HEK293 (cell line): ENCODE data around the gene SLA2.

Experiments used
- GLI2 ChIP-seq: fragments of 450-650 bp; formaldehyde crosslinking; IDR thresholded peaks from 2 replicates; pipeline ENCODE4; 2017; ENCODE audit warnings: missing biosample characterization, missing genetic modification characterization, low read depth, borderline replicate concordance
- GLIS1 ChIP-seq: fragments of 450-650 bp; formaldehyde crosslinking; IDR thresholded peaks from 2 replicates; pipeline ENCODE4 v1.5.1; 2016; ENCODE audit warnings: missing biosample characterization, missing genetic modification characterization
- REPIN1 ChIP-seq: fragments of 450-650 bp; formaldehyde crosslinking; IDR thresholded peaks from 2 replicates; pipeline ENCODE4 v1.5.1; 2017; ENCODE audit warnings: missing biosample characterization, missing genetic modification characterization, low read depth
- SETDB1 ChIP-seq: IDR thresholded peaks from one replicate; pipeline ENCODE4 v1.6.1; 2017; ENCODE audit warnings: mild to moderate bottlenecking, low read length, moderate library complexity, mixed read lengths; ENCODE audit not compliant: insufficient read length
- ZBTB21 ChIP-seq: fragments of 450-650 bp; formaldehyde crosslinking; IDR thresholded peaks from 2 replicates; pipeline ENCODE4 v1.5.1; 2017; ENCODE audit warnings: missing biosample characterization, missing genetic modification characterization
- ZFHX2 ChIP-seq: fragments of 450-650 bp; formaldehyde crosslinking; conservative IDR thresholded peaks from 2 replicates; pipeline ENCODE4 v1.5.1; 2016; ENCODE audit warnings: missing biosample characterization, missing genetic modification characterization
- ZIC2 ChIP-seq: fragments of 450-650 bp; formaldehyde crosslinking; IDR thresholded peaks from 2 replicates; pipeline ENCODE4 v1.5.1; 2016; ENCODE audit warnings: missing biosample characterization, missing genetic modification characterization
- ZNF132 ChIP-seq: fragments of 450-650 bp; formaldehyde crosslinking; IDR thresholded peaks from 2 replicates; pipeline ENCODE4 v1.5.1; 2017; ENCODE audit warnings: missing biosample characterization, missing genetic modification characterization, borderline replicate concordance
- ZNF140 ChIP-seq: fragments of 450-650 bp; formaldehyde crosslinking; IDR thresholded peaks from 2 replicates; pipeline ENCODE4 v1.5.1; 2016; ENCODE audit warnings: missing biosample characterization, missing genetic modification characterization
- ZNF266 ChIP-seq: fragments of 450-650 bp; formaldehyde crosslinking; IDR thresholded peaks from 2 replicates; pipeline ENCODE4 v1.5.1; 2016; ENCODE audit warnings: missing biosample characterization, missing genetic modification characterization, low read depth
- ZNF274 ChIP-seq, 2 experiments: fragments of 200-500 bp in 1 of 2; fragments of 450-650 bp in 1 of 2; sonication (Bioruptor generic) in 1 of 2; formaldehyde crosslinking in 1 of 2; IDR thresholded peaks; 2 replicates each; pipeline versions ENCODE4 v1.5.1 to v1.6.1; 2014 to 2016; ENCODE audit warnings: borderline replicate concordance in 1 of 2, inconsistent platforms in 1 of 2, low read length in 1 of 2, missing biosample characterization in 1 of 2, missing genetic modification characterization in 1 of 2
- ZNF341 ChIP-seq: fragments of 450-650 bp; formaldehyde crosslinking; IDR thresholded peaks from 2 replicates; pipeline ENCODE4; 2016; ENCODE audit warnings: low read depth, missing biosample characterization, missing genetic modification characterization
- ZNF37A ChIP-seq: fragments of 450-650 bp; IDR thresholded peaks from 2 replicates; pipeline ENCODE4 v1.5.1; 2018; ENCODE audit warnings: missing biosample characterization, missing genetic modification characterization
- ZNF501 ChIP-seq: fragments of 450-650 bp; formaldehyde crosslinking; IDR thresholded peaks from 2 replicates; pipeline ENCODE4 v1.5.1; 2016; ENCODE audit warnings: missing biosample characterization, missing genetic modification characterization
- ZNF513 ChIP-seq: fragments of 450-650 bp; IDR thresholded peaks from 2 replicates; pipeline ENCODE4 v1.5.1; 2018; ENCODE audit warnings: missing biosample characterization, missing genetic modification characterization
- ZNF548 ChIP-seq: fragments of 450-650 bp; formaldehyde crosslinking; IDR thresholded peaks from 2 replicates; pipeline ENCODE4 v1.5.1; 2016; ENCODE audit warnings: missing biosample characterization, missing genetic modification characterization
- ZNF558 ChIP-seq: fragments of 450-650 bp; formaldehyde crosslinking; IDR thresholded peaks from 2 replicates; pipeline ENCODE4 v1.5.1; 2016; ENCODE audit warnings: missing biosample characterization, missing genetic modification characterization
- ZNF571 ChIP-seq: fragments of 450-650 bp; formaldehyde crosslinking; IDR thresholded peaks from 2 replicates; pipeline ENCODE4 v1.5.0; 2017; ENCODE audit warnings: missing biosample characterization, missing genetic modification characterization
- ZNF629 ChIP-seq: fragments of 450-650 bp; formaldehyde crosslinking; IDR thresholded peaks from 2 replicates; pipeline ENCODE4 v1.5.1; 2017; ENCODE audit warnings: missing biosample characterization, missing genetic modification characterization
- ZSCAN18 ChIP-seq: fragments of 450-650 bp; formaldehyde crosslinking; IDR thresholded peaks from 2 replicates; pipeline ENCODE4 v1.5.1; 2016; ENCODE audit warnings: missing biosample characterization, missing genetic modification characterization
- TF ChIP-seq, protein P1 (sequence below): fragments of 450-650 bp; formaldehyde crosslinking; IDR thresholded peaks from 2 replicates; pipeline ENCODE4 v1.5.1; 2016; ENCODE audit warnings: missing biosample characterization, missing genetic modification characterization
- TF ChIP-seq, protein P2 (sequence below): fragments of 450-650 bp; formaldehyde crosslinking; conservative IDR thresholded peaks from 2 replicates; pipeline ENCODE4 v1.5.1; 2016; ENCODE audit warnings: low read depth, missing biosample characterization, missing genetic modification characterization
- TF ChIP-seq, protein P3 (sequence below): fragments of 450-650 bp; formaldehyde crosslinking; IDR thresholded peaks from 2 replicates; pipeline ENCODE4 v1.5.1; 2017; ENCODE audit warnings: missing biosample characterization, missing genetic modification characterization
- TF ChIP-seq, protein P4 (sequence below): fragments of 450-650 bp; formaldehyde crosslinking; IDR thresholded peaks from 2 replicates; pipeline ENCODE4 v1.5.1; 2017; ENCODE audit warnings: missing biosample characterization, missing genetic modification characterization
- TF ChIP-seq, protein P5 (sequence below): fragments of 450-650 bp; formaldehyde crosslinking; IDR thresholded peaks from 2 replicates; pipeline ENCODE4 v1.5.1; 2016; ENCODE audit warnings: missing biosample characterization, missing genetic modification characterization

The SLA2 gene

GRCh38 chr20:36584018-36584481 lies 61.9 kb downstream of the SLA2 start (continued):
- TF ChIP-seq, protein P1, sequence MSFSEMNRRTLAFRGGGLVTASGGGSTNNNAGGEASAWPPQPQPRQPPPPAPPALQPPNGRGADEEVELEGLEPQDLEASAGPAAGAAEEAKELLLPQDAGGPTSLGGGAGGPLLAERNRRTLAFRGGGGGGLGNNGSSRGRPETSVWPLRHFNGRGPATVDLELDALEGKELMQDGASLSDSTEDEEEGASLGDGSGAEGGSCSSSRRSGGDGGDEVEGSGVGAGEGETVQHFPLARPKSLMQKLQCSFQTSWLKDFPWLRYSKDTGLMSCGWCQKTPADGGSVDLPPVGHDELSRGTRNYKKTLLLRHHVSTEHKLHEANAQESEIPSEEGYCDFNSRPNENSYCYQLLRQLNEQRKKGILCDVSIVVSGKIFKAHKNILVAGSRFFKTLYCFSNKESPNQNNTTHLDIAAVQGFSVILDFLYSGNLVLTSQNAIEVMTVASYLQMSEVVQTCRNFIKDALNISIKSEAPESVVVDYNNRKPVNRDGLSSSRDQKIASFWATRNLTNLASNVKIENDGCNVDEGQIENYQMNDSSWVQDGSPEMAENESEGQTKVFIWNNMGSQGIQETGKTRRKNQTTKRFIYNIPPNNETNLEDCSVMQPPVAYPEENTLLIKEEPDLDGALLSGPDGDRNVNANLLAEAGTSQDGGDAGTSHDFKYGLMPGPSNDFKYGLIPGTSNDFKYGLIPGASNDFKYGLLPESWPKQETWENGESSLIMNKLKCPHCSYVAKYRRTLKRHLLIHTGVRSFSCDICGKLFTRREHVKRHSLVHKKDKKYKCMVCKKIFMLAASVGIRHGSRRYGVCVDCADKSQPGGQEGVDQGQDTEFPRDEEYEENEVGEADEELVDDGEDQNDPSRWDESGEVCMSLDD (tag by site-specific recombination), result no peak
- TF ChIP-seq ZNF548 (tag by site-specific recombination), result no peak
- no peak for TF ChIP-seq ZSCAN18 (tag by site-specific recombination)
- no peak for TF ChIP-seq ZNF558 (tag by site-specific recombination)
- no peak for TF ChIP-seq SETDB1
- TF ChIP-seq ZNF629 (tag by site-specific recombination), result peak; percentile 88
- no peak for TF ChIP-seq ZNF501
- TF ChIP-seq, protein P2, sequence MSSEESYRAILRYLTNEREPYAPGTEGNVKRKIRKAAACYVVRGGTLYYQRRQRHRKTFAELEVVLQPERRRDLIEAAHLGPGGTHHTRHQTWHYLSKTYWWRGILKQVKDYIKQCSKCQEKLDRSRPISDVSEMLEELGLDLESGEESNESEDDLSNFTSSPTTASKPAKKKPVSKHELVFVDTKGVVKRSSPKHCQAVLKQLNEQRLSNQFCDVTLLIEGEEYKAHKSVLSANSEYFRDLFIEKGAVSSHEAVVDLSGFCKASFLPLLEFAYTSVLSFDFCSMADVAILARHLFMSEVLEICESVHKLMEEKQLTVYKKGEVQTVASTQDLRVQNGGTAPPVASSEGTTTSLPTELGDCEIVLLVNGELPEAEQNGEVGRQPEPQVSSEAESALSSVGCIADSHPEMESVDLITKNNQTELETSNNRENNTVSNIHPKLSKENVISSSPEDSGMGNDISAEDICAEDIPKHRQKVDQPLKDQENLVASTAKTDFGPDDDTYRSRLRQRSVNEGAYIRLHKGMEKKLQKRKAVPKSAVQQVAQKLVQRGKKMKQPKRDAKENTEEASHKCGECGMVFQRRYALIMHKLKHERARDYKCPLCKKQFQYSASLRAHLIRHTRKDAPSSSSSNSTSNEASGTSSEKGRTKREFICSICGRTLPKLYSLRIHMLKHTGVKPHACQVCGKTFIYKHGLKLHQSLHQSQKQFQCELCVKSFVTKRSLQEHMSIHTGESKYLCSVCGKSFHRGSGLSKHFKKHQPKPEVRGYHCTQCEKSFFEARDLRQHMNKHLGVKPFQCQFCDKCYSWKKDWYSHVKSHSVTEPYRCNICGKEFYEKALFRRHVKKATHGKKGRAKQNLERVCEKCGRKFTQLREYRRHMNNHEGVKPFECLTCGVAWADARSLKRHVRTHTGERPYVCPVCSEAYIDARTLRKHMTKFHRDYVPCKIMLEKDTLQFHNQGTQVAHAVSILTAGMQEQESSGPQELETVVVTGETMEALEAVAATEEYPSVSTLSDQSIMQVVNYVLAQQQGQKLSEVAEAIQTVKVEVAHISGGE (tag by site-specific recombination), result no peak
- TF ChIP-seq, protein P3, sequence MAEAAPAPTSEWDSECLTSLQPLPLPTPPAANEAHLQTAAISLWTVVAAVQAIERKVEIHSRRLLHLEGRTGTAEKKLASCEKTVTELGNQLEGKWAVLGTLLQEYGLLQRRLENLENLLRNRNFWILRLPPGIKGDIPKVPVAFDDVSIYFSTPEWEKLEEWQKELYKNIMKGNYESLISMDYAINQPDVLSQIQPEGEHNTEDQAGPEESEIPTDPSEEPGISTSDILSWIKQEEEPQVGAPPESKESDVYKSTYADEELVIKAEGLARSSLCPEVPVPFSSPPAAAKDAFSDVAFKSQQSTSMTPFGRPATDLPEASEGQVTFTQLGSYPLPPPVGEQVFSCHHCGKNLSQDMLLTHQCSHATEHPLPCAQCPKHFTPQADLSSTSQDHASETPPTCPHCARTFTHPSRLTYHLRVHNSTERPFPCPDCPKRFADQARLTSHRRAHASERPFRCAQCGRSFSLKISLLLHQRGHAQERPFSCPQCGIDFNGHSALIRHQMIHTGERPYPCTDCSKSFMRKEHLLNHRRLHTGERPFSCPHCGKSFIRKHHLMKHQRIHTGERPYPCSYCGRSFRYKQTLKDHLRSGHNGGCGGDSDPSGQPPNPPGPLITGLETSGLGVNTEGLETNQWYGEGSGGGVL (tag by site-specific recombination), result 0 out of 2 replicates have a peak, but pooled peaks have one; percentile 27
- no peak for TF ChIP-seq ZFHX2 (tag by site-specific recombination)
- TF ChIP-seq ZNF37A (tag by site-specific recombination), result no peak
- TF ChIP-seq, protein P4, sequence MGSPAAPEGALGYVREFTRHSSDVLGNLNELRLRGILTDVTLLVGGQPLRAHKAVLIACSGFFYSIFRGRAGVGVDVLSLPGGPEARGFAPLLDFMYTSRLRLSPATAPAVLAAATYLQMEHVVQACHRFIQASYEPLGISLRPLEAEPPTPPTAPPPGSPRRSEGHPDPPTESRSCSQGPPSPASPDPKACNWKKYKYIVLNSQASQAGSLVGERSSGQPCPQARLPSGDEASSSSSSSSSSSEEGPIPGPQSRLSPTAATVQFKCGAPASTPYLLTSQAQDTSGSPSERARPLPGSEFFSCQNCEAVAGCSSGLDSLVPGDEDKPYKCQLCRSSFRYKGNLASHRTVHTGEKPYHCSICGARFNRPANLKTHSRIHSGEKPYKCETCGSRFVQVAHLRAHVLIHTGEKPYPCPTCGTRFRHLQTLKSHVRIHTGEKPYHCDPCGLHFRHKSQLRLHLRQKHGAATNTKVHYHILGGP (tag by site-specific recombination), result no peak
- TF ChIP-seq, protein P5, sequence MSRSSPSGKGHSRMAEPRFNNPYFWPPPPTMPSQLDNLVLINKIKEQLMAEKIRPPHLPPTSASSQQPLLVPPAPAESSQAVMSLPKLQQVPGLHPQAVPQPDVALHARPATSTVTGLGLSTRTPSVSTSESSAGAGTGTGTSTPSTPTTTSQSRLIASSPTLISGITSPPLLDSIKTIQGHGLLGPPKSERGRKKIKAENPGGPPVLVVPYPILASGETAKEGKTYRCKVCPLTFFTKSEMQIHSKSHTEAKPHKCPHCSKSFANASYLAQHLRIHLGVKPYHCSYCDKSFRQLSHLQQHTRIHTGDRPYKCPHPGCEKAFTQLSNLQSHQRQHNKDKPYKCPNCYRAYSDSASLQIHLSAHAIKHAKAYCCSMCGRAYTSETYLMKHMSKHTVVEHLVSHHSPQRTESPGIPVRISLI (tag by site-specific recombination), result peak; percentile 64; the same call in 1 of the 2 replicates
- TF ChIP-seq GLIS1 (tag by site-specific recombination), result peak; percentile 47; the same call in 1 of the 2 replicates
- TF ChIP-seq GLI2 (tag by site-specific recombination), result no peak
- no peak for TF ChIP-seq ZIC2 (tag by site-specific recombination)
- TF ChIP-seq ZNF274 (IDR thresholded peaks at IDR 0.05; ENCODE audit: low read length), result no peak
- no peak for TF ChIP-seq ZNF274 (tag by site-specific recombination; IDR thresholded peaks at IDR 0.05; ENCODE audit: borderline replicate concordance)
- TF ChIP-seq ZNF571 (tag by site-specific recombination), result no peak
- no peak for TF ChIP-seq ZNF341 (tag by site-specific recombination)
- no peak for TF ChIP-seq ZNF266 (tag by site-specific recombination)
- no peak for TF ChIP-seq REPIN1 (tag by site-specific recombination)
- no peak for TF ChIP-seq ZNF513 (tag by site-specific recombination)
- no peak for TF ChIP-seq ZNF140 (tag by site-specific recombination)
- no peak for TF ChIP-seq ZNF132
- peak; percentile 42; the same call in 1 of the 2 replicates for TF ChIP-seq ZBTB21 (tag by site-specific recombination)
